ENCODE data around the gene TRPM3.

Gene TRPM3

GRCh38 chr9:70947511-70947910 lies 173.9 kb downstream of the TRPM3 start:
- DNase-seq (ENCODE audit: low read depth) = no peak

DNA sequence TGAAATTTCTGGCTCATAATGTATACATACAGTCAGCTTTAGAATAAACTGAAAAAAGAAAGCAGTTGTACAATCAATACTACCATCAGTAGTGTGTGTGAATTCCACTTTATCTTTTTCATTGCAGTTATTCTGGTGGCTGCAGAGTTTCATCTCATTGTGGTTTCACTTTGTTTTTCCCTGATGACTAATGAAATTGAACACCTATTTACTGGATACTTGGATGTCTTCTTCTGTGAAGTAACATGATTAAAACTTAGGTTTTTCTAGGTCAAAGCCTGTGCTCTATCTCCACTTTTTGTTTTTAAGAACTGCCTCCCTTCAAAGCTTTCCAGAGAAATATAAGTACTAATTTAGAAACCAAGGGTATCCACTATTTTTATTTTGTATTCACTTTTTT lies 174.3 kb downstream of the TRPM3 start:
- no peak for DNase-seq (ENCODE audit: low read depth)

- no peak for DNase-seq (ENCODE audit: low read depth)
Measured at GRCh38 chr9:70945301-70945700, 176.1 kb downstream of the TRPM3 start.

- DNase-seq (ENCODE audit: low read depth) = no peak
Measured at GRCh38 chr9:70941191-70941590, 180.2 kb downstream of the TRPM3 start.

DNA sequence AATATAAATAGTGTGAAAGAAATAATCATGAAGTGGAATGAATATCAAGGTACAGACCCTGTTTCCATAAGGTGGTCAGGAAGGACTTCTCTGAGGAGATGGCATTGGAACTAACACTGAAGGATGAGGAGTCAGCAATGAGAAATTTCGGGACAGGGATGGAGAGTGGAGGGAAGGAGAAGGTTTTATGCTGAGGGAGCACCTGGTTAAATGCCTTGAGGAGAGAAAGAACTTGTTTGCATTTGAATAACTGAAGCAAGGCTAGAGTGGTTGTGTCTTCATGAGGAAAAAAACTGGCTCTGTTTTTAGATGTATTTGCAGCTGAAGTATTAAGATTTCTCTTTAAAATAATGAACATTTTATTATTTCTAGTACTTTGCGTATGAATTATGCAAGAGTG lies 180.8 kb downstream of the TRPM3 start:
- DNase-seq (ENCODE audit: low read depth) = no peak

DNA sequence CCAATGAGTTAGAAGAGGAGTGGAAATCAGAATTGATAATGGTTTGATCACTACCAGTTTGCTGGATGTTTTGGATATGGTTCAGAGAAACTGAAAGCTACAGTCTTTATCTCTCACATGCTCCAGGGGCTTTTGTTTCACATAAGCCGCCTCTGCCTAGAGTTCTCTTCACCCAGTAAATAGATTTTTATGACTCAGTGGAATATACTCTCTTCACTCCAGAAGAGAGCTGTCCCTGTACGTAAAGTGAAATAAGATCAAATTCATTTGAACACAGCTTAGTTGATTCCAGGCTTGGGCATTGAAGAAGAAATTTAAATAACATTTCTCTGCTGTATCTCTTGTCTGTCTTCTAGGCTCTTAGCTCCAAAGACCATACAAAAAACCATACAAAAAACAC lies 184.9 kb downstream of the TRPM3 start:
- no peak for DNase-seq (ENCODE audit: low read depth)

DNA sequence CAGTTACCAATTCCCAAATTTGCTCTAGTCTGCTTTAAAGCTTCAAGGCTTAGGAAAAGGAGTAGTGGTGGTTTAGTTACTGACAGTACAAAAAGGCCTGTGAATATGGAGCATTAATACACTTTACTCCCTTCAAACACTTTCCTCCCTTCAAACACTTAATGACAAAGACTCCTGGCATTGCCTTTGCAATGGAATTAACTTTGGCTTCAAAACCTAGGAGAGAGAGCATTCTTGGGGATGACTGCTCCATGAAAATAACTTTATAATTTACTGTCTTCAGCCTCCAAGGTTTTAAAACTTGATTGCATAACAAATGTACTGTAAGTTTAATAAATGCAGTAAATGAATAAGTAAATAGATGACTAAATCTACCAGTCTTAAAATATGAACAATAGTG lies 185.6 kb downstream of the TRPM3 start:
- DNase-seq (ENCODE audit: low read depth) = no peak

GRCh38 chr9:70934642-70935041 lies 186.8 kb downstream of the TRPM3 start:
- DNase-seq (ENCODE audit: low read depth) = no peak

- no peak for DNase-seq (ENCODE audit: low read depth)
Measured at GRCh38 chr9:70933321-70933720, 188.1 kb downstream of the TRPM3 start.

DNA sequence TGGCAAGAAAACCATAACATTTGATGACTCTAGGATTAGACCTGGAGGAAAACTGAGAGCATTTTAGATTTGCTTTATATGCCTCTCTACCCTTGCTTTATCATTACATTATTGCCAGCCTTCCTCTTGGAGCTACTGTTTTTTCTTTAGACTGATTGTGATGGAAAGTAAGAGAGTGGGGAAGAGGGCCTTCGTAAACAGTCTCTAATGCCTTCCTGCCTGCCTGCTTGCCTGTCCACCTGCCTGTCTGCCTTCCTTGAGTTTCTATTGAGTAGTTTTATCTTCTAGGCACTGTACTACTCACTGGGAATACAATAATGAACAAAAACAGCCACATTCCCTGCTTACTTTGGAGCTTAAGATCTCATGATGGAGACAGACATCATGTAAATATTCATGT lies 189.3 kb downstream of the TRPM3 start:
- DNase-seq (ENCODE audit: low read depth) = no peak

GRCh38 chr9:70927530-70927929 lies 193.9 kb downstream of the TRPM3 start:
- no peak for DNase-seq (ENCODE audit: low read depth)

GRCh38 chr9:70924895-70925547 lies 196.4 kb downstream of the TRPM3 start:
- no peak for DNase-seq (ENCODE audit: low read depth)

GRCh38 chr9:70924380-70924779 lies 197.0 kb downstream of the TRPM3 start:
- no peak for DNase-seq (ENCODE audit: low read depth)

GRCh38 chr9:70923961-70924360 lies 197.5 kb downstream of the TRPM3 start:
- DNase-seq (ENCODE audit: low read depth) = no peak

DNA sequence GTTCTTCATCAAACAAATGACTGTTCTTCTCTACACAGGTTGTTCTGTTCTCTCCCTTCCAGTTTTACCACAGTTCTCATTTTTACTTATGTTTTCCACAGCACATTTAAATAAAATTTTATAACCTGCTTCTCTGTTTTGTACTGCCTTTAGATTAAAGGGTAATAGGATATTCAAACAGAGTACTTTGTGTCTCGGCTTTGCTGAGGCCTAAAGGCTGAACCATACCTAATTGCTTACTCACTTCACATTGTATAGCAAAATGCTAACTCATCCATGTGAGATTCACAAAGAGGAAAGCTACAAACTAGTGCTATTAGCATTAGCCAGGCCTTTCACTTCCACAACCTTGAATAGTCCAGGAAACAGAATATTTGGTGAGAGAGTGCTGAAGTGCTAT lies 200.3 kb downstream of the TRPM3 start:
- DNase-seq (ENCODE audit: low read depth) = no peak

DNA sequence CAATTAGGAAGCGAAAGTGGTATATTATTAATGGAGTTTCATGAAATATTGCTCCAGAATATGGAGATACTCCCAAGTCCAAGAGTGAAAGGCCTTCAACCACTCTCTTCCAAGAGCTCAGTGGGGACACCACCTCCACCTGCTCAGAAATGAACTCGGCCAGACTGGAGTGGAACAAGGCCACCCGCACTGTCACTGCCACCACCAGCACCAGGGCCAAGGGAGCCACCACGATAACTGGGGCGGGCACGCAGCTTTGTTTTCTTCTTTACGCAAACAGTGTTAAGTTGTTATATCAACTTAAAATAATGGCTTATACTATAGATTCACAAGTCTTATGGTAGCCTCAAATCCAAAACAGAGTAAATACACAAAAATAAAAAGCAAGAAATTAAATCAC lies 204.1 kb downstream of the TRPM3 start:
- no peak for DNase-seq (ENCODE audit: low read depth)

DNA sequence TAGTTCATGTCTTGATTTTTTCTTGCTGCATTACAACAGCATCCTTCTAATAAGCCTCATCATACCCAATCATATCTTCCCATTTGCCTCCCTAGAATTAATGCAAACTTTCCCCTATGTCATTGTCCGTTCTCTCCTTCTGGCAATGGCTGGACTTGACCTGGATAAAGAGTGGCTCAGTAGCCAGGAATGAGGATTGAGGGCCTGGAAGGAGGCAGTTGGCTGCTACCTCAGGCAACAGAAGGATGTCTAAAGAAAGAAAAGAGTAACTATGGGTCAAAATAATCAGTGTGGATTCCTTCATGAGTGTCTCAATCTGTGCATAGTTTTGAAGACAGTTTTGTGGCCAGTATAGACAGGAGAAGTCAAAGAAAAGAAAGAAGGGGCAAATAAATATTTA lies 209.6 kb downstream of the TRPM3 start:
- DNase-seq (ENCODE audit: low read depth) = no peak

- no peak for DNase-seq (ENCODE audit: low read depth)
Measured at GRCh38 chr9:70910598-70910997, 210.8 kb downstream of the TRPM3 start.

GRCh38 chr9:70902692-70903131 lies 218.7 kb downstream of the TRPM3 start:
- DNase-seq (ENCODE audit: low read depth) = no peak

- DNase-seq (ENCODE audit: low read depth) = no peak
Measured at GRCh38 chr9:70902171-70902570, 219.2 kb downstream of the TRPM3 start.

GRCh38 chr9:70901746-70902145 lies 219.7 kb downstream of the TRPM3 start:
- no peak for DNase-seq (ENCODE audit: low read depth)

- no peak for DNase-seq (ENCODE audit: low read depth)
Measured at GRCh38 chr9:70901013-70901412, 220.4 kb downstream of the TRPM3 start.

GRCh38 chr9:70893580-70894122 lies 227.8 kb downstream of the TRPM3 start:
- DNase-seq (ENCODE audit: low read depth) = no peak

DNA sequence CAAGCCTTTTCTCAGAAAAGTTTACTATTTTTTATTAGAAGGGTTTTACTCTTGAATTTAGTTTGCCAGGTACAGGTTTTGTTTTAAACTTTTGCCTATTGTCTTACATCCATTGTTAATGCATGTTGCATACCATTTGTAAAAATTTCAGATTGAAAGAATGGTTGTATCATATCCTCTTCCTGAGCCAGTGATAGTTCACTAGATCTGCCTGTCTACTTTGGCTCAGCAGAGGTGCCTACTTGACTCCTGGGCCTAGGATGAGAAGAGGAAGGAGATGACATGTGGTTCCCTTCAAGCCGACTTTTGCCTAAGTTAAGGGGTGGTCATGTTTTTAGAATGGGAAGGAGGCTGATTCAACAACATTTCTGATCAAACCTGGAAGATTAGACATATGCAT lies 232.9 kb downstream of the TRPM3 start:
- DNase-seq (ENCODE audit: low read depth) = no peak
